IMR-90 (cell line): ENCODE measurements around the gene OPCML.

Experiments
- CEBPB ChIP-seq: IDR thresholded peaks from 2 replicates; pipeline ENCODE4 v1.6.1; 2012; ENCODE audit warnings: low read depth, low read length, improper control_type of control experiment
- CTCF ChIP-seq: conservative IDR thresholded peaks from 2 replicates; pipeline ENCODE4 v1.5.1; 2012; ENCODE audit warnings: mild to moderate bottlenecking, low read depth, low read length, improper control_type of control experiment
- ELK1 ChIP-seq: fragments of 150-350 bp; IDR thresholded peaks from 2 replicates; pipeline ENCODE4 v1.6.1; 2016; ENCODE audit warnings: low read depth, mild to moderate bottlenecking, low read length, moderate library complexity, borderline replicate concordance

- no peak for TF ChIP-seq ELK1
- no peak for TF ChIP-seq CTCF
- TF ChIP-seq CEBPB: no peak
Observed at GRCh38 chr11:132908414-132908810, 623.9 kb downstream of the OPCML start.
